COR-L47 (cell line): ENCODE results near the gene CLCN4.

Experiments
- DNase-seq: peaks from one replicate; lab custom pipeline; 2025; lab: John Stamatoyannopoulos, UW

CLCN4 gene

GRCh38 chrX:10197279-10198210, 40.8 kb downstream of the CLCN4 start:
- DNase-seq, result peak; percentile 82

GRCh38 chrX:10198254-10198653, 41.5 kb downstream of the CLCN4 start:
- no peak for DNase-seq

- no peak for DNase-seq
These were observed 42.4 kb downstream of the CLCN4 start for GRCh38 chrX:10199212-10199611.

GRCh38 chrX:10203617-10204016, 46.8 kb downstream of the CLCN4 start:
- no peak for DNase-seq

- DNase-seq, result no peak
These were observed 49.5 kb downstream of the CLCN4 start for GRCh38 chrX:10206317-10206716.

GRCh38 chrX:10208281-10208856, 51.6 kb downstream of the CLCN4 start:
- no peak for DNase-seq

- no peak for DNase-seq
These were observed 52.2 kb downstream of the CLCN4 start for GRCh38 chrX:10208953-10209352.

- DNase-seq, result no peak
These were observed 55.6 kb downstream of the CLCN4 start for GRCh38 chrX:10212395-10212794.

- DNase-seq, result no peak
These were observed 56.9 kb downstream of the CLCN4 start for GRCh38 chrX:10213716-10214115.

GRCh38 chrX:10216208-10216607, 59.4 kb downstream of the CLCN4 start:
- DNase-seq, result no peak

- no peak for DNase-seq
These were observed 60.4 kb downstream of the CLCN4 start for GRCh38 chrX:10217198-10217597.

- no peak for DNase-seq
These were observed 64.9 kb downstream of the CLCN4 start for GRCh38 chrX:10221651-10222050.

- DNase-seq, result no peak
These were observed 66.5 kb downstream of the CLCN4 start for GRCh38 chrX:10223276-10223675.

- DNase-seq, result no peak
These were observed 67.0 kb downstream of the CLCN4 start for GRCh38 chrX:10223781-10224180.

GRCh38 chrX:10230222-10230621, 73.4 kb downstream of the CLCN4 start:
- no peak for DNase-seq

GRCh38 chrX:10231461-10231860, 74.7 kb downstream of the CLCN4 start:
- DNase-seq, result no peak

- no peak for DNase-seq
These were observed 76.4 kb downstream of the CLCN4 start for GRCh38 chrX:10233173-10233572.

GRCh38 chrX:10233696-10234095, 76.9 kb downstream of the CLCN4 start:
- DNase-seq, result no peak

- no peak for DNase-seq
These were observed 79.1 kb downstream of the CLCN4 start for GRCh38 chrX:10235851-10236250.

- no peak for DNase-seq
These were observed 80.5 kb downstream of the CLCN4 start for GRCh38 chrX:10237241-10237640.

GRCh38 chrX:10239611-10240064, 82.9 kb downstream of the CLCN4 start:
- DNase-seq, result no peak

GRCh38 chrX:10240918-10241317, 84.1 kb downstream of the CLCN4 start:
- no peak for DNase-seq

- DNase-seq, result no peak
These were observed 85.3 kb downstream of the CLCN4 start for GRCh38 chrX:10242026-10242425.
